CD1c-positive myeloid dendritic cell (primary cell): ENCODE measurements around the gene TLE4.

Experiments used
- DNase-seq: peaks from one replicate; pipeline ENCODE4 v3.0.0-alpha.2; 2016; ENCODE audit errors: extremely low spot score

TLE4 gene

GRCh38 chr9:79689576-79689975 is 117.8 kb downstream of the TLE4 start:
- DNase-seq: no peak

DNA sequence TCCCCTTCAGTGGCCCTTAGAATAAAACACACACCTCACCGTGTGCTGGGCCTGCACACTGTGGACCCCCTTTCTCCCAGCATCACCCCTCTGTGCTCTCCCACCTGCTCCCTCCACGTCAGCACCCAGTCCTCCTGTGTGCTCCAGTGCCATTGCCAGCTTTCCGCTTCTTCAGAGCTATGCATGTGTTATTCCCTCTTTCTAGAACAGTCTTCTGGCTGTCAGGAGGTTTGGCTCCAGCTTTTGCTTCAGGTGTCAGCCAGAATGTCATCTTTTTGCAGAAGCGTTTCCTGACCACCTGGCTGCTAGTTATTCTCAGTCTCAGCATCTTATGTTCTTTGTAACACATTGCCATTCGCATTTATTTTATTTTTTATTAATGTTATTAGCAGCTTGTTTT is 119.7 kb downstream of the TLE4 start:
- DNase-seq: no peak

DNA sequence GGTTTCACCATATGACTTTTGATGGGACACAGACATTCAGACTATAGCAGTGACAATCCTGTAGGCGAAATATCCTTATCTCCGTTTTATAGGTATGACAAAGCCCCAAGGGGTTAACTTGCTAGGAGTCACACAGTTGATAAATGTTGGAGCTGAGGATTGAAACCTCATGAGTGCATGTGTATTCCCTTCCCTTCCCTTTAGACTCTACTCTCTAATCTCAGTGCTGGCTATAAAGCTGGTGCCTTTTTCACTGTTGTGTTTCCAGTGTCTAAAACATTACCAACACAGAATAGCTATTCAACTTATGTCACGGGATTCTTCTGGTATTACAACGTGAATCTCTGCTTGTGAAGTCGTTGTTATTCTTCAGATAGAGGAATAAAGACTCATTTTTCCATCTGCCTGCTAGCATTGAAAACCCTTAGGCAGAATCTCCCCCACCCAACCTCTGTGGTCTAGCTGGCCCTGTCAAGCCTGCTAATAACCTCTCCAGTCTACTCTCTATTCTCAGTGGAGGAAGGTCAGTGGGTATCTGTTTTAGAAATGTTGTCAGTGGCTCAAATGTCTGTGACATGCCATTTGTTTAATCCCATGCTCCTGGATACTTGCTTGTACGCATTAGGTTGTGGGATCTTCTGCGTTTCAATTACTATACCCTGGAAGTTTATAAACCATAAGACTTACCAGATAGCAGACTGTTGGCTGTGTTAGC is 121.2 kb downstream of the TLE4 start:
- no peak for DNase-seq

DNA sequence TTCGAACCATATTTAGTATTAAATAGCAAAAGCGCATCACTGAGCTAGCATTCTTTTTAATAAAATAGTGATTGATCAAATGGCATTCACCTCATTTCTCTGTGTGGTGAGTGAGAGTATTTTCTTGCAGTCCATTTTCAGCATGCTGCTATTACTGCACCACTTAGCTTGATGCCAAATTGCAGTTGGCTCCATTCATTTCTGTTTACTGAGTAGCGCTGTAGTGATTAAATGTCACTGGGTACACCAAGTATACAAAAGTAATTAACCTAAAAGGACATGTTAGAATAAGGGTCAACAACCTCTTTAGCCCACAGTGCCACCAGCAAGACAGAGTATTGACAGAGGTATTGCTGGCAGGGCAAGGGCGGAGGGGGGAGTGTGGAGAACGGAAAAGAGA is 122.0 kb downstream of the TLE4 start:
- DNase-seq: no peak

- no peak for DNase-seq
Observed at GRCh38 chr9:79694208-79694607, 122.4 kb downstream of the TLE4 start.

GRCh38 chr9:79694676-79695400 is 123.1 kb downstream of the TLE4 start:
- DNase-seq: no peak

DNA sequence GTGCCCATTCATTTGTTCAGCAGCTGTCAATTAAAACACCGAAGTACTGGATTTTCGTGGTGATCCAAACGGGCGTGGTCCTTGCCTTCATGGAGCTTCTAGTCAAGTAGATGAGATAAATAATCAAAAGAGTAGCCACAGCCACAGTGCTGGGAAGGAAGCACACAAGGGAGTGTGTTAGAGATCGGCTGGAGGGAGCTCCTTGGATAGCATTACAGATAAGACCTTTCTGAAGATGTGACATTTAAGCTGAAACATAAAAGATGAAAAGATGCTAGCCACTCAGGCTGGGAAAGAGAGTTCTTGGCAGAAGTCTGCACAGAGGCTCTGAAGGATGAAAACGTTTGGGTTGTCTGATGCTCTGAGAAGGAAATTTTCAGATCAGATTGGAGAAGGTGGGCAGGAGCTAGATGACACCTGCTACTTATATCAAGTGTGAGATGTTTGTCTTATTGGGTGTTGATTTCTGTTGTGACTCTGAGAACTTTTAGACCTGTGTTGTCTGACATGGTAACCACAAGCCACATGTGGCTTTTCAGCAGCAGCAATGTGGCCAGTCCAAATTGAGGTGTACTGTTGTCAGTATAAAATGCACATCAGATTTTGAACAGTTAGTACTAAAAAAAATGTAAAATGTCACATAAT is 123.9 kb downstream of the TLE4 start:
- no peak for DNase-seq

DNA sequence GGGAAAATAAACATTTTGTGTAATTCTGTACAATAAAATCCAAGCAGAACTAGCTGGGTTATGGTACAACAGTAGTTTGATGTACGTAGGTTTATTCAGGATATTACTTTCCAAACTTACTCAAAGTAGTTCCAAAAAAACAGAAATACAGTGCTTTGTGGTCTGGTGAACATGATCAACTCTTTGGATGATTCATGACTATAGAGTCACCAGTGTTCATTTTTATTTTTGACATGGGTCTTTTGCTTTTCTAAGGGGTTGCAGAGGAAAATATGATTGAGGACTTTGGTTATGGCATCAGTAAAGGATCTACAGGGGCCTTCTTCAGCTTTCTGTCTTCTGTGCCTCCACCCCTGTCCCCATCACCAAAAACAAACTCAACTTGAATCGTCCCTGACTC is 127.2 kb downstream of the TLE4 start:
- no peak for DNase-seq

DNA sequence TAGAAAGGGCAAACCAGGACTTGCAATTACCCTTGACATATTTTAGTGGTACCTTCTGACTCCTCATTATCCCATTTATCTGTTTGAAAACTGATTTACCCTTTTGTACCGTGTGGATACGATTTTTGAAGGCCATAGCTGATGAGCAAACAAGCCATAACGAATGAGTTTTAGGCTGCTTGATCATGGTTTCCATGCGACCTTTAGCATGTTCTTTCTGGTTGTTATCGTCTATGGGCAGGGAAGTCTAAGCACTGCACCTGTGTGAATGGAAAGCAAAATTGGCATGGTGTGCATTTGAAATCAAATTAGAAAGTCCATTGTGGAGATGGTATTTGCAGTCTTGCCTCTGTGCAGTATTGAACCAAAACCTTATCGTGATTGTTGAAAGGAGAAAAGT is 127.7 kb downstream of the TLE4 start:
- no peak for DNase-seq

DNA sequence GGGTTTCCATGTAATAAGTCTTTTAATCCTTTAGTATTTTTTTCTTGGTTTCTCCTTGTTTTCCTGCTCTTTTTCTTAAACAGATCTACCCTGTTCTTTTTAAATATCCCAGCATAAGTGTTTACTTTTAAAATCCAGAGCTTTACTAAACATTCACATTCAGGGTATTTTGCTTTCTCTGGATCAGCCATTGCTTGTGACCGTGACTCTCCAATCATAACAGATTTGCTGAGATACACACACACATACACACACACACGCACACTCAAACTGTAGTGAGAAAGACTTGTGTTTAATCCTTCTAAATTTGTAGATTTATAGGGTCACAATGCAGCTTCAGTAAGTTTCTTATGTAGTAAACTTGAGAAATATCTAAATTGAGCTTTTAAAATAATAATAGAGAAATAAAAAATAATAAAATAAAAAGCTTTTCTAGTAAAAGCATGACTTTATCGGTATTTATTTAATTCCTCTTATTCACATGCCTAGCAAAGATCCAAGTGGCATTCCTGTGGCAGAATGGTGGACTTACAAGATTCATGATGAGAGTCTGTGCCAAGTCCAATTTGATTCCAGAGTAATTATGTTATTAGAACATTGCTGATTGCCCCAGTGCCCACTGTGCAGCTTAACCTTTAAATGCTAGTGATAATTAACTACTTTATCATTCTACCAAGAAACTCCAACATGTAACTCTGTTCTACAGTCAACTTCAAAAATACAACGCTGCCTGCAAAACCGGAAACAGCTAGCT is 129.0 kb downstream of the TLE4 start:
- no peak for DNase-seq

DNA sequence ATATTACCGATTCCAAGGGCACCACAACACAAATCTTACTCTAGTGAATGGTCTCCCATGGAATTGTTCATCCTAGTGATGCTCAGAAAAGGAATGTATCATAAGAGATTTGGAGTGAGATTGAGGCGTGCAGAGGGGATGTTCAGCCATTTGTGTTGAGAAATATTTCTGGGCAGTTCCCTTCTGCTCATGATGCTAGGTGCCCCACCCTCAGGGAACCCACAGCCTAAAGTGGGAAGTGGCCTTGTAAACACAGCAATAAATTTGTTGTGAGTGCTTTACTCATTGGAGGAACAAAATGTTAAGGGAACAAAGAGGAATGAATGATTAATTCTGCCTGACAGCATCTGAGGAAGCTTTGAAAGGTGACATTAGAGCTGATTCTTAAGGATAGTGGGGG is 129.9 kb downstream of the TLE4 start:
- DNase-seq: peak; percentile 82

DNA sequence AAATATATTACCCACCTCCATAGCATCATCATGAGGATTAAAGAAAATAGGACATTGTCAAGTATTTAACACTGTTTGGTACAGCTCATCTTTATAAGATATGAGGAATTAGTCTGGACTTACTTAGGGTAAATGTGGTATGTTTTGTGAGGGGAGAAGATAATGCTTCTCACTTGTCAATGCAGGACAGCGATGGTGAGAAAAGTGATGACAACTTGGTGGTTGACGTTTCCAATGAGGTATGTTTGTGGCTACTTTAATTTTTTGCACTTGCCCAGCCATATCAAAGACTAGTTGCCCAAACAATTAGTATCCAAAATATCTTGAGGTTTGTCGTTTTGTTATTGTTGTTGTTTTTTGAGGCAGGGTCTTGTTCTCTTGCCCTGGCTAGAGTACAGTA is 133.9 kb downstream of the TLE4 start:
- no peak for DNase-seq

DNA sequence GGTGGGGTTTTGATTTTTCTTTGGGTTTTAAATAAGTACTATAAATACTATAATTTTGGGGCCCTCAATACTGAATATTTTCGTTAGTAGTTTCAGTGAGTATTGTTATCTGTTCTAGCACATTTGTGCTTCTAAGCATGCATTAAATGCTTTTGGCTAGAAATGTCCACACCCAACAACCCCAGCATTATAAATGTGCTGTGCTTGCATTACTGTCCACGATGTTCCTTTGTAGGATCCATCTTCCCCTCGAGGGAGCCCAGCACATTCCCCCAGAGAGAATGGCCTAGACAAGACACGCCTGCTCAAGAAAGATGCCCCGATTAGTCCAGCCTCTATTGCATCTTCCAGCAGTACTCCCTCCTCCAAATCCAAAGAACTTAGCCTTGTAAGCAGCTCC is 134.7 kb downstream of the TLE4 start:
- DNase-seq: no peak

DNA sequence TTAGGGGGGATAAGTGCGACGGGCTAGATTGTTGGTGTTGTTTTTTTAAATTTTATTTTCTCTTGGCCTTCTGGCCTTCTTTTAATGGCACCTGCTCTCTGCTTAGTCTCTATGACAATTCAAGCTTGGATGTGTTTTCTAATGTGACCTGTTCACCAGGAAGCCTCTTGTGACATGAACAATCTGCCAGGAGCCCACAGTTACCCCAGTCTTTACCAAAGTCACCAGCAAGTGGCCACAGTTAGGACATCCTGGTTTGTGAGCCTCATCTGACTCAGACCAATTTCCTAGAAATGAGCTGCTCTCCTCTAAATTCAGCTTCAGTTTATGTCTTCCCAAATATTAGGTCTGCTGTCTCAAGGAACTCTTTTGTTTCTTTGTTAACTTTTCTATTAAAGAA is 135.8 kb downstream of the TLE4 start:
- DNase-seq: no peak

DNA sequence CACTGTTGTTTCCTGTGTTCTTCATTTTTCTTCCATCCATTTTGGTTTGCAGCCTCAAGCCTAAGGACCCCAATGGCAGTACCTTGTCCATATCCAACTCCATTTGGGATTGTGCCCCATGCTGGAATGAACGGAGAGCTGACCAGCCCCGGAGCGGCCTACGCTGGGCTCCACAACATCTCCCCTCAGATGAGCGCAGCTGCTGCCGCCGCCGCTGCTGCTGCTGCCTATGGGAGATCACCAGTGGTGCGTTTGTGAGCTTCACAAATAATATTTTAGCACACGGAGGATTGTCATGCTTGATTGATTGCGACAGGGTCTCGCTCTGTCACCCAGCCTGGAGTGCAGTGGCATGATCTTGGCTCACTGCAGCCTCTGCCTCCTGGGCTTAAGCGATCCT is 136.8 kb downstream of the TLE4 start:
- DNase-seq: no peak

DNA sequence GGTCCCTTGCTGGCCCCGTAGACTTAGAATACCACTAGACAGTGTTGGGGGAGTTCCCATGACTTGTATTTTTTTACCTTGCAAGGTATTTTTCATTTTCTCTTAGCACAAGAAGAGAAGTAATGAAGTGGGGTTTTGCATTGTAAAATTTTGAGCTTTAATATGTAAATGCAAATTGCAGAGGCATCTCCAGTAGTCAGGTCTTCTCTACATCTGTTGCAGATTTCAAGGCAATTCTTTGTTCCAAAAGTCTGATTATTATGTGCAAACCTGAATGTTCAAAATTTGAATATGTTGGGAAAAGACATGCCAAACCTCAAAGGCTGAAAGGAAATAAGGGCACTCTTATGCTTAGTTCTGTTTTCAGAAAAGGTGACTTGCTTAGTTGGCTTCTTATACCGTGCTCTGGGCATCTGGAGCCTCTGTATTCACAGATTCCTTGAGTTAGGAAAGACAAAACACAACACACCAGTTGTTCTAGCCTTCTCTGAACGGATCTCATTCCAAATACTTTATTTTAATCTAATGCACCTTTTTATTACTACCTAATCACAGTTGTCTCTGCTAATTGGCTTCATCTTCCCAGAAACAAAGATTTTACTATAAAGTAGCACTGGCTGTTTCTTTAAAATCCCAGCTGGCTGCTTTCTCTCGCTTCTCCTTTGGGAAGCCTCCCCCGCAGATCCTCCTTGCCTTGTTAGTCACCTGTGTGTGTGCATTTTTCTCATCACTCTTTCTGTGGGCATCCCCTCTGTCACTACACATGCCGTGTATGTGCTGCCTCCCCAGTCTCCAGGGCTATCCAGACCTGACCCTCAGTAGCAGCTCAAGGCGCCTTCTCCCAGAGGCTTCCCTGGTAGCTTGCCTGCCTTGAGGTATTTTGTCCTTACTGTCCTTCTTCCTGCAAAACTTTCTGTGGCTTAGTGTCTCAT is 138.2 kb downstream of the TLE4 start:
- no peak for DNase-seq

DNA sequence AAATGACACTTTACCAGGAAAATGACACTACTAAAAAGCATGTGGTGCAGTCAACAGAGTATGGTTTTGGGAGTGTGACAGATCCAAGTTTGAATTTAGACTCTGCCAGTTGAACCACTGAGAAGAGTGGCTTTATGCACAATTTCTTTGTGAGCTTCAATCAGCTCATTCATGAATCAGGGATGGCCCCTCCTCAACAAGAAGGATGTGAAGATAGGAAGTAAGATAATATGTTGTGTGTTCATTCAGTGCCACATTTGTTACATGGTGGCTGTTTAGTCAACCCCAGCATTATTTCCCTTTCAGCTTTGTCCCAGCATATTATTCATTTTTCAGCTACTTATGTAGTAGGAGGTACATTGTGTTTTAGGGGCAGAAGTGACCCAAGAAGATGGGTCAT is 140.1 kb downstream of the TLE4 start:
- DNase-seq: no peak

DNA sequence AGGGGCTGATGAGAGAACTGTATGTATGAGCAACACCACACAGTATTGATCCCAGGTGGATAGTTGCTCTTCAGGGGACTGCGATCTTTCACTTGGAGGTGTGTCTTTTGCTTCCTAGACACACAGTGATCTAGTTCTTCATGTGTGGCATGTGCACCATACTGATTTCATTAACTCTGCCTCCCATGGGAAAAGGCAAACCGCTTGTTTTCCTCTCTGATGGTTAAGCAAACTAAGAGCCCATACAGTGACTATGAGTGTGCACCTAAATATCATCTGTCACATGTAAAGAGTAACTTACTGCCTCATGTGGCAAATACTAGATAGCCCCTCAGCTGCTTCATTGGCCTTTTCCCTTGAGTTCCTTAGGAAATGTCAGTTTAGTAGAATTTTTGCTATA is 147.3 kb downstream of the TLE4 start:
- no peak for DNase-seq

GRCh38 chr9:79719989-79720388 is 148.2 kb downstream of the TLE4 start:
- DNase-seq: no peak

DNA sequence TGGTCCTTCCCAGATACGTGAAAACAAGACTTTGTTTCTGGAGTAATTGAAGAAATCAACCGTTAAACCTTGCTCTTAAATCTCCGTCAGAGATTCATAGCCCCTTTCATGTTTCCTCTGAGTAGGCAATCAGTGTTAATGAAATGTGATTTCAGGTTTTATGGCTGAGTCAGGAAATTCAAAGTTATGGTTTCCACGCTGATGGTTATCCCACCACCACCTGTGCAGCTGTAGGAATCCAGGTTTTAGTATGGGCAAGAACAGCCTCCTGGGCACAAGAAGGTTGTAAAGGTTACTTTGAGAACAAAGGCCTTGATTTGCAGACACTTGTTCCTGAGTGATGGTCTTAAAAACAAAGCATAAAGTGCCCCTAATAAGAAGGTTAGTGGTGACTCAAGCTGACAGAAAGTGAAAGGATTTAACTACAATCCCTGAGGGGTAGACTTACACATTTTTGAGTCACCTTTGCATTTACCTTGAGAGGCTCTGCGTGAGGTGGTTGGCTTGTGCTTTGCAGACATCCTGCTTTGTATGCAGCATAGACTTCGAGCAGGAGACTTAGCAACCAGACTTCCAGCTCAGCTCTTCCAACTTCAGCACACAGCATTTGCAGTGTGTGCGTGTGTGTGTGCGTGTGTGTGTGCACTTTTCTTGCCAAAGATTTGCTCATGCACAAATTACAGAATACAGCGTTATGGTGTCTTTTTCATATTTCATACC is 159.6 kb downstream of the TLE4 start:
- no peak for DNase-seq
